Stomach (tissue), 4 donors: ENCODE data around the gene VPS51.

ENCODE experiments used
- POLR2A ChIP-seq, 4 donors: fragments of 450-650 bp; IDR thresholded peaks; one replicate each; pipeline ENCODE4 v1.6.1; 2016; ENCODE audit warnings: antibody characterized with exemption in 4 of 4, control low read depth in 2 of 4, mild to moderate bottlenecking in 1 of 4, moderate library complexity in 1 of 4
- TF ChIP-seq, protein P1 (sequence below), 7 experiments: fragments of 450-650 bp in 4 of 7; fragments of 200-600 bp in 3 of 7; sonication (generic) in 3 of 7; IDR thresholded peaks; one replicate each; pipeline ENCODE4 v1.5.1; 2016 to 2019; ENCODE audit warnings: antibody characterized with exemption in 7 of 7, control low read depth in 2 of 7, mild to moderate bottlenecking in 1 of 7

DNA sequence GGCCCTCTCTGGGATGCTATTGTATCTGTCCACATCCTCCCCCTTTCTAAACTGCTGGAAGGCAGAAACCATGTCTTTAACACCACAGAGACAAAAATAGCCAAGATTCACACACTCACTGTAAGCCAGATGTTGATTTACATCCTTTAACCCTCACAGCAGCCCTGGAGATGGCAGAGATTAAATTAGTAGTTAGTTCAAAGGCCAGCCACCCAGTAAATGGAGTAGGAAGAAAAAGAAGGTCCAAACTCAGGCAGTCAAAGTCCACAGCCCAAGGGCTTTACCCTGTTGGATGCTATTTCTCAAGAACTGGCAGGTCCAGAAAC is 23.6 kb downstream of the VPS51 start:
- TF ChIP-seq, protein P1, sequence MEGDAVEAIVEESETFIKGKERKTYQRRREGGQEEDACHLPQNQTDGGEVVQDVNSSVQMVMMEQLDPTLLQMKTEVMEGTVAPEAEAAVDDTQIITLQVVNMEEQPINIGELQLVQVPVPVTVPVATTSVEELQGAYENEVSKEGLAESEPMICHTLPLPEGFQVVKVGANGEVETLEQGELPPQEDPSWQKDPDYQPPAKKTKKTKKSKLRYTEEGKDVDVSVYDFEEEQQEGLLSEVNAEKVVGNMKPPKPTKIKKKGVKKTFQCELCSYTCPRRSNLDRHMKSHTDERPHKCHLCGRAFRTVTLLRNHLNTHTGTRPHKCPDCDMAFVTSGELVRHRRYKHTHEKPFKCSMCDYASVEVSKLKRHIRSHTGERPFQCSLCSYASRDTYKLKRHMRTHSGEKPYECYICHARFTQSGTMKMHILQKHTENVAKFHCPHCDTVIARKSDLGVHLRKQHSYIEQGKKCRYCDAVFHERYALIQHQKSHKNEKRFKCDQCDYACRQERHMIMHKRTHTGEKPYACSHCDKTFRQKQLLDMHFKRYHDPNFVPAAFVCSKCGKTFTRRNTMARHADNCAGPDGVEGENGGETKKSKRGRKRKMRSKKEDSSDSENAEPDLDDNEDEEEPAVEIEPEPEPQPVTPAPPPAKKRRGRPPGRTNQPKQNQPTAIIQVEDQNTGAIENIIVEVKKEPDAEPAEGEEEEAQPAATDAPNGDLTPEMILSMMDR (IDR thresholded peaks at IDR 0.05): no peak
- no peak for TF ChIP-seq POLR2A (IDR thresholded peaks at IDR 0.05)
